Activated B cell treated with CpG ODN at 0.5 μM for 24 hours (primary cell): ENCODE measurements around the gene SRPX. TPM values are rescaled to one million over a fixed set of nuclear protein-coding genes. Genes with fewer than 3 reads are reported as not detected.
A peak's percentile ranks its signal among the peaks of the same experiment; 100 is the strongest.

Source experiments
- ATAC-seq: fragments of 200-7000 bp; cut with Tn5 transposase; one replicate; pipeline ENCODE4 v1.10.0; 2021; ENCODE audit warnings: low read depth, mild to moderate bottlenecking, moderate library complexity
- CTCF ChIA-PET: fragments of 350-600 bp; sonication (Branson Sonifier 250); formaldehyde crosslinking; loops from one replicate; lab custom pipeline; 2021; ENCODE audit warnings: antibody characterized with exemption; lab: Charles Lee
- POLR2A ChIA-PET: fragments of 350-600 bp; sonication (Branson Sonifier 250); formaldehyde crosslinking; loops from one replicate; lab custom pipeline; 2021; ENCODE audit warnings: antibody characterized with exemption; lab: Charles Lee
- DNase-seq: peaks from one replicate; pipeline ENCODE4 v3.0.0; 2022
- H3K27ac Mint-ChIP-seq: one replicate; pipeline ENCODE4 v1.8.0; 2020; ENCODE audit warnings: mixed read lengths
- H3K27me3 Mint-ChIP-seq: one replicate; pipeline ENCODE4 v1.8.0; 2021; ENCODE audit warnings: mixed read lengths
- H3K36me3 Mint-ChIP-seq: one replicate; pipeline ENCODE4 v1.8.0; 2021; ENCODE audit warnings: low read depth, mixed read lengths
- H3K4me1 Mint-ChIP-seq: one replicate; pipeline ENCODE4 v1.8.0; 2021; ENCODE audit warnings: mixed read lengths
- H3K4me3 Mint-ChIP-seq: one replicate; pipeline ENCODE4 v1.8.0; 2020; ENCODE audit warnings: mild to moderate bottlenecking, mixed read lengths
- H3K9me3 Mint-ChIP-seq: one replicate; pipeline ENCODE4 v1.8.0; 2020; ENCODE audit warnings: mixed read lengths
- CTCF ChIP-seq: fragments of 200-600 bp; IDR thresholded peaks from one replicate; pipeline ENCODE4 v1.8.0; 2022; ENCODE audit warnings: antibody characterized with exemption, mild to moderate bottlenecking
- intact Hi-C: fragments of 100-400 bp; cut with micrococcal nuclease; formaldehyde crosslinking; loops from one replicate; pipeline ENCODE4 v1.15.1; 2024
- total RNA-seq: library from RNA; stranded (reverse); gene quantifications from 2 replicates; pipeline ENCODE4 v1.2.3, GENCODE V29; 2022

SRPX gene
- total RNA-seq, 1 donor from 2014 or later, result not detected

GRCh38 chrX:38220024-38220414, 652 bp downstream of the SRPX start:
- Mint-ChIP-seq H3K27me3 (peaks cover 37% of the 10 kb centered on the region), H3K36me3 (no peaks in the 10 kb centered on the region), H3K9me3 (no peaks in the 10 kb centered on the region), H3K27ac (no peak overlapping the region), H3K4me1 (peaks cover 4% of the 10 kb centered on the region), H3K4me3 (peak overlapping the region; percentile 7)
- DNase-seq (no peak), ATAC-seq (no peak)
- TF ChIP-seq CTCF, result no peak
- CTCF ChIA-PET, result no interaction called here
- POLR2A ChIA-PET, result no interaction called here
- intact Hi-C loops, result no loop called here

DNA sequence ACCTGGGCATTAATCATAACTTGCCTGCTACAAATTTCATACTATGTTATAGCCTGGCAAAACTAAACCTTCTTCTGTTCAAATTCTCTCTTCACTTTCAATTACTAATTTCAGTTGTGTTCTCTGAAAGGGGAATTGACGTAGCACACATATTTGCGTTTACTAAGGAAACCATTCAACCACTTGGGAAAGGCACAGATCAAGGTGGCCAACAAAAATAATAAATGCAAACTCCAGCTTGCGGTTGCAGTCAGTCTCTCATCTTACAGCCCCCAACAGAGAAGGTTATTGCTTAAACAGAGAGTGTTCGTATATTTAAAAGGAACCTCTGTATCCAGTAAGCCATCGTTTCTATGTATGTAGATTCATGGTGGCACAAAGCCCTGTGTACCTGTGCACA, 4.0 kb downstream of the SRPX start:
- no peak for TF ChIP-seq CTCF
- no peak for DNase-seq
- H3K9me3 Mint-ChIP-seq, result no peaks in the 10 kb centered on the region
- no peak overlapping the region for H3K27ac Mint-ChIP-seq
- peaks cover 29% of the 10 kb centered on the region for H3K27me3 Mint-ChIP-seq
- no peaks in the 10 kb centered on the region for H3K36me3 Mint-ChIP-seq
- ChIA-PET POLR2A (no interaction called here), CTCF (no interaction called here)
- no peak overlapping the region for H3K4me3 Mint-ChIP-seq
- intact Hi-C loops, result no loop called here
- ATAC-seq, result no peak
- H3K4me1 Mint-ChIP-seq, result peaks cover 4% of the 10 kb centered on the region

- TF ChIP-seq CTCF, result no peak
- no peak for DNase-seq
- H3K27ac Mint-ChIP-seq, result no peak overlapping the region
- H3K27me3 Mint-ChIP-seq, result peaks cover 21% of the 10 kb centered on the region
- H3K4me1 Mint-ChIP-seq, result no peaks in the 10 kb centered on the region
- H3K4me3 Mint-ChIP-seq, result no peak overlapping the region
- H3K9me3 Mint-ChIP-seq, result no peaks in the 10 kb centered on the region
- CTCF ChIA-PET, result no interaction called here
- no peak for ATAC-seq
- intact Hi-C loops, result no loop called here
- POLR2A ChIA-PET, result no interaction called here
- H3K36me3 Mint-ChIP-seq, result no peaks in the 10 kb centered on the region
Observed at GRCh38 chrX:38214551-38215531, 5.8 kb downstream of the SRPX start.

GRCh38 chrX:38214044-38214443, 6.6 kb downstream of the SRPX start:
- Mint-ChIP-seq H3K9me3 (no peaks in the 10 kb centered on the region), H3K4me3 (no peak overlapping the region), H3K36me3 (no peaks in the 10 kb centered on the region), H3K27ac (no peak overlapping the region), H3K27me3 (peaks cover 17% of the 10 kb centered on the region), H3K4me1 (no peaks in the 10 kb centered on the region)
- intact Hi-C loops, result no loop called here
- ChIA-PET CTCF (no interaction called here), POLR2A (no interaction called here)
- no peak for ATAC-seq
- TF ChIP-seq CTCF, result no peak
- DNase-seq, result no peak

GRCh38 chrX:38211891-38212635, 8.6 kb downstream of the SRPX start:
- no peak overlapping the region for H3K27ac Mint-ChIP-seq
- ATAC-seq, result no peak

More at GRCh38 chrX:38211891-38212635, 8.6 kb downstream of the SRPX start:
- Mint-ChIP-seq H3K36me3 (no peaks in the 10 kb centered on the region), H3K9me3 (no peaks in the 10 kb centered on the region), H3K4me3 (no peak overlapping the region), H3K27me3 (peaks cover 6% of the 10 kb centered on the region), H3K4me1 (no peaks in the 10 kb centered on the region)
- no peak for TF ChIP-seq CTCF
- intact Hi-C loops, result no loop called here
- DNase-seq, result no peak
- ChIA-PET CTCF (no interaction called here), POLR2A (no interaction called here)
